Measurements from ENCODE around the gene HFE.

HFE gene

DNA sequence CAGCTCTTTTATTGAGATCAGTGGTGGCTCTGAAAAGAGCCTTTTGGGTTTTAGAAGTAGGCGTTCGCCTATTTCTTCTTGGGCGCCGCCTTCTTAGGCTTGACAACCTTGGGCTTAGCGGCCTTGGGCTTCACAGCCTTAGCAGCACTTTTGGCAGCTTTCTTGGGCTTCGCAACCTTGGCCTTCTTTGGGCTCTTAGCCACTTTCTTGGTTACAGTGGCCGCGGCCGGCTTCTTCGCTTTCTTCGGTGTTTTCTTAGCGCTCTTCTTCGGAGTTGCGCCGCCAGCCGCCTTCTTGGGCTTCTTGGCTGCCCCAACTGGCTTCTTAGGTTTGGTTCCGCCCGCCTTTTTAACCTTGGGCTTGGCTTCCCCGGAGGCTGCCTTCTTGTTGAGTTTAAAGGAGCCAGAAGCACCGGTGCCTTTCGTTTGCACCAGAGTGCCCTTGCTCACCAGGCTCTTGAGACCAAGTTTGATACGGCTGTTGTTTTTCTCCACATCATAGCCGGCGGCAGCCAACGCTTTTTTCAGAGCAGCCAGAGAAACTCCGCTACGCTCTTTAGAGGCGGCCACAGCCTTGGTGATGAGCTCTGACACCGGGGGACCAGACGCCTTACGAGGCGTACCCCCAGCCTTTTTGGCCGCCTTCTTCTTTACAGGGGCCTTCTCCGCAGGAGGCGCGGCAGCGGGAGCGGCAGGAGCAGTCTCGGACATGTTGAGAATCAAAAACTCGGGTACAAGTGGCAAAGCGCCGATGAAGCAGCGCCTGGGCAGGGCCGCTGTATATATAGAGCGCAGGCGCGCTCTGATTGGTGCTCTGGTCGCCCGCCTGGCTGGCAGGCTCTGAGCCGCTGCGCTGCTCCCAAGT lies 31.3 kb upstream of the HFE start:
- TF ChIP-seq GATA2 (IDR thresholded peaks at IDR 0.05; ENCODE audit: low read depth, low read length) (no peak), GATA3 (IDR thresholded peaks at IDR 0.05; ENCODE audit: low read depth, low read length) (no peak)

DNA sequence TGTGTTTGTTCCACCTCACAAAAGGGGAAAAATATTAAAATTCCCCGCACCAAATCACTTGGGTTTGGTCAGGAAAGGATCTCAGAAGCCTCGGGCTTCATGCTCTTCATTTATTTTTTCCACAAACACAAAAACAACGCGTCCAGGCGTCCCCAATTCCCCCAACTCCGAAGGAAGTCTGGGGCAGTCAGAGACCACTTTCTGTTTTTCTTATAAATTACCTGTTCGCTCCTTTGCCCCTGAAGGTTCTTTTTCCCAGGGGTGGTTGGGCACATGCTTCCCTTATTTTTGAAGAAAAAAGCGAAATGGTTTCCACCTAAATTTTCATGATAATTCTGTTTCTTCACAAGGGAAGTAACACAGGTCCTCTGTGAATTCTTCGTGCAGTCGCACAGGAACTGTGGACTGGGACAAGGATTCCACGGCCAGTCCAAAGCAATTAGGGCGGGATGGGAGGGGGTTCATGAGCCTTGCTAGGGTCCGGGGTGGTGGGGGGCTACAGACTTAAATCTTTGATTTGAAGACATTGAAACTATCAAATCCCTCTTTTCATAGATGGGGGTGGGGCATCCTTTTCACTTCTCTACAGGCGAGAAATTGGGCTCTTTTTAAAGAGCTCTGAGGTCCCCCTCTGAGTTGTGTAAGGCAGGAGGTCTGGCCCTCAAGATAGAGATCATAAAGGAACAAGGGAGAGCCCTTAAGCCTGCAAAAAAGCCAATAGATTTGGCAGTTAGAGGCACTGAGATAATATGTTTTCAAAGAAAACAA lies 30.5 kb upstream of the HFE start:
- TF ChIP-seq GATA2 (IDR thresholded peaks at IDR 0.05; ENCODE audit: low read depth, low read length) (no peak; the same call in 1 of the 2 replicates), GATA3 (IDR thresholded peaks at IDR 0.05; ENCODE audit: low read depth, low read length) (no peak)

DNA sequence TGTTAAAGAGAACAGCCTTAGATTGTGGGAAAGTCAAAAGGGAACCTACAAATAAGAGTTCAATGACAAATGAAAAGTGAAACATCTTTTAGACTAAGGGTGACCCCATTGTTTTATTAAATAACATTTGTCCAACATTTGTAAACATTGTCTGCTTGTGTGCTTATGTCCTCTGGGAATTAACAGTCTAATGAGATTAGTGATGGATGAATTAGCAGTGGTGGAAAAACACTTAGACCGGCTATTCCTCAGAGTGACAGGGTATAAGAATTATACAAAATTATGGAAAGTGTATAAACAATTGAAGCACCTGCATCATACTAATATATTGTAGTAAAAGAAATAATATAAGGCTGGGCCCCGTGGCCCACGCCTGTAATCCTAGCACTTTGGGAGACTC lies 29.3 kb upstream of the HFE start:
- TF ChIP-seq GATA3 (IDR thresholded peaks at IDR 0.05; ENCODE audit: low read depth, low read length): no peak

DNA sequence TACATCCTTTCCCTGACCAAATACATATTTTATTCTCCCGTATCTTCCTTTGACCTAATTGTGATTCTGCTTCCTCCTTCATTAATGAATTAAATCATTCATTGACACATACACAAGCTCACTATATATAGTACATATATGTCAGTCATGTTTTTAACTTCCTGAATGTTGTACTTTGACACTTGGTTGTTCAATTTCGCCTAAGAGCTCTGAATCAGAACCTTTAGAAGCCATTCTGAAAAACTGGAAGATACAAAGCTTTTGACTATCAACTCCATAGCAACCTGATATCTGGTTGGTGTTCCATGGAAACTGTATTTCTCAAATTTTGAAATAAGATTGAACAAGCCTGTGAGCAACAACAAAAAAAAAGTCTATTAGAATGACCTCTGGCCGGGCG lies 27.3 kb upstream of the HFE start:
- TF ChIP-seq GATA3 (IDR thresholded peaks at IDR 0.05; ENCODE audit: low read depth, low read length) (no peak), GATA2 (IDR thresholded peaks at IDR 0.05; ENCODE audit: low read depth, low read length) (no peak)

DNA sequence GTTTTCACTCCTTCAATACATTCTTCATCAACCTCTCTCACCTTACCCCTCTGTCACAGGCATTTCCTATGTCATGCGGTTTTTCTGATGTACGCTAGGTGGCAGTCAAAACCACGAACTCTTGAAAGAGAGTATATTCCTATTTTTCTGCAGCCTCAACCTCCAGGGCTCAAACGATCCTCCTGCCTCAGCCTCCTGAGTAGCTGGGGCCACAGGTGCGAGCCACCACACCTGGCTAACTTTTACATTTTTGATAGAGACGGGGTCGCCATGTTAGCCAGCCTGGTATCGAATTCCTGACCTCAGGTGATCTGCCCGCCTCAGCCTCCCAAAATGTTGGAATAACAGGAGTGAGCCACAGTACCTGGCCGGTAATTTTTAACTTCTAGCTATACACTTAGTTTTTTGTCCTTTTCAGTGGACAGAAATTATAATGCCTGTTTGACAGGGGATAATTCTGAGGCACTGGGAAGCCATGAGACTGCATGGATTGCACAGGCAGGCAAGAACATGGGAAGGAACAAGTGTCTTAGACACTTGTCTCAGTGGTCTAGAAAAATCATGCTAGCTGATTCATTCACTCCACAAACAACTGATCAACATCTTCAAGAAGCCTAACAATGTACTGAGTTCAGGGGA lies 22.5 kb upstream of the HFE start:
- TF ChIP-seq GATA2 (IDR thresholded peaks at IDR 0.05; ENCODE audit: low read depth, low read length): no peak
- TF ChIP-seq GATA3 (IDR thresholded peaks at IDR 0.05; ENCODE audit: low read depth, low read length): no peak

DNA sequence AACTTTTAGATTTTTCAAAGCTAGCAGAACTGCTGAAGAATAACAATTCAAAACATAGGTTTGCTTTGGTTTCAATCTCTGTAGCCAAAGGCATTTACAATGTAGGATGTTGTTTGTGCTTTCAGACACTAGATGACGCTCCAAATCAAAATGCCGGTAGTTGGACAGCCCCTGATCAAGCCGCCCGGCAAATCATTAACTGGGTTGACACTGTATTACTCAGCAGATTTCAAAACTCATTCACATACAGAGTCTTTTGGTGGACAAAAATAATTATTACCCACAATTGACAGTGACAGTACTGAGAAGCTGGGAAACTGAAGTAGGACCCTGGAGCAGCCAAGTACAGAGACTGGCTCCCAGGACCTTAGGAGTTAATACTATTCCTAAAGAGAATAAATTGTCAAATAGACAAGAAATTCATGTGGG lies 21.3 kb upstream of the HFE start:
- TF ChIP-seq GATA2 (IDR thresholded peaks at IDR 0.05; ENCODE audit: low read depth, low read length): no peak
- no peak for TF ChIP-seq GATA3 (IDR thresholded peaks at IDR 0.05; ENCODE audit: low read depth, low read length)

DNA sequence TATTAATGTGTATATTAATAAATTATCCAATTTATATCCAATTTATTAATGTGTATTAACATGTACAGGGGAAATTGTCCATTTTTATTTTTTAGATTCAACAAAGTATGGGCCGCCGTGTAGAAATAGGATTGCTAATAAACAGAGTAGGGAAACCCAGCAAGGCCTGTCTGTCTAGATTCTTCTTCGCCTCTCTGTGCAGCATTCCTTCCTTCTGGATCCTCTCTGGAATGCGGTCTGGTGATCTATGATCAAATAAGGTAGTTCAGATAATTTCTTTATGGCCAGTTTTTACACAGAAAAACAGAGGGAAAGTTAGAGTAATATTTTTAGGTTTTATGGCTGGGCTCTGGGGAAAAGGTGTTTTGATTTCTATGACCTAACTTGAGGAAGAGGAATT lies 19.9 kb upstream of the HFE start:
- no peak for TF ChIP-seq GATA2 (IDR thresholded peaks at IDR 0.05; ENCODE audit: low read depth, low read length)
- TF ChIP-seq GATA3 (IDR thresholded peaks at IDR 0.05; ENCODE audit: low read depth, low read length): no peak

DNA sequence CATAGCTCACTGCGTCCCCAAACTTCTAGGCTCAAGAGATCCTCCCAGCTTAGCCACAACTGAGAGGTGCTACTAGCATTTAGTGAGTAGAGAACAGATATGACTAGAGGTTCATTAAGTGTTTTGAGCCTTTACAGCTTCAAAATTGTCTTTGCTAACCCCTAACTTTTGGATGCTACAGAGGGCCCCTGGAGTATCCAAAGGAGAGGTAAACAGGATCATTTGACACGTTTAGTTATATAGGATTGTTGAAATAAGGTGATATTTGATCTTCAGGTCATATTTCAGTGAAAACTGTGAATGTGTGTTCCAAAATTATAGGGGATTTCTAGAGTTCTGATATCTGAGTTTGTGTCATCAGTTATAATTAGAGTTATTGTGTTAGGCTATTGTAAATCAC lies 19.2 kb upstream of the HFE start:
- TF ChIP-seq GATA2 (IDR thresholded peaks at IDR 0.05; ENCODE audit: low read depth, low read length): no peak
- no peak for TF ChIP-seq GATA3 (IDR thresholded peaks at IDR 0.05; ENCODE audit: low read depth, low read length)

DNA sequence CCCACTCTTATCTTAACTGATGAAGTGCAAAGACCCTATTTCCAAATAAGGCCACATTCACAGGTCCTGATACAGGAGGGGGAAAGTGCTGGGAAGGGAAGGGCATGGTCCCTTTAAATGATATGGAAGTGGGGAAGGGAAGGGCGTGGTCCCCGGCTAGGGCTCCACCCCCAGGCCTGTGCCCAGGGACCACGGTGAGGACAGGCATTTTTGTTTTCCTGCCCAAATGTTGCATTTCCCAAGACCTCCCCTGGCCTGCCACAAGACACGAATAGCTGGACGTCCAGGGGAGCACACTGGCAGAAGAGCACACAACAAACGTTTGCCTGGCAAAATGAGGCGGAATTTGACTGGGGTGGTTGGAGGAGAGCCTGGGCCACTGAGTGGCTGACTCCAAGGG lies 16.1 kb upstream of the HFE start:
- TF ChIP-seq GATA3 (IDR thresholded peaks at IDR 0.05; ENCODE audit: low read depth, low read length) (no peak), GATA2 (IDR thresholded peaks at IDR 0.05; ENCODE audit: low read depth, low read length) (no peak)

DNA sequence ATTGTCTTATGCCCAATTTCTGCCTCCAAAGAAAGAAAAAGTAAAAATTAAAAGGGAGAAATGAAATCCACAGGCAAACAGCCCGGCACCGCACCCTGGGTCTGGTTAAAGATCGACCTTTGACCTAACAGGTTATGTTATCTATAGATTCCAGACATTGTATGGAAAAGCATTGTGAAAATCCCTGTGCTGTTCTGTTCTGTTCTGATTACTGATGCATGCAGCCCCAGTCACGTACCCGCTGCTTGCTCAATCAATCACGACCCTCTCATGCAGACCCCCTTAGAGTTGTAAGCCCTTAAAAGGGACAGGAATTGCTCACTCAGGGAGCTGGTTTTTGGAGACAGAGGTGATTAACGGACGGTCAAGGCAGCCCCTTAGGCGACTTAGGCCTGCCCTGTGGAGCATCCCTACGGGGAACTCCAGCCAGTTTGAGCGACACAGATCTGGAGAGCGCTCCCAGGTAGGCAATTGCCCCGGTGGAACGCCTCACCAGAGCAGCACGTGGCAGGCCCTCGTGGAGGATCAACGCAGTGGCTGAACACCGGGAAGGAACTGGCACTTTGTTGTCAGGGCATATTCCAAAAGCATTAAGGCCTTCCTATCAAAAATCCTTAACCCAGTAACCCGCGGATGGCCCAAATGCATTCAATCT lies 12.0 kb upstream of the HFE start:
- TF ChIP-seq GATA3 (IDR thresholded peaks at IDR 0.05; ENCODE audit: low read depth, low read length): no peak
- TF ChIP-seq GATA2 (IDR thresholded peaks at IDR 0.05; ENCODE audit: low read depth, low read length): no peak

DNA sequence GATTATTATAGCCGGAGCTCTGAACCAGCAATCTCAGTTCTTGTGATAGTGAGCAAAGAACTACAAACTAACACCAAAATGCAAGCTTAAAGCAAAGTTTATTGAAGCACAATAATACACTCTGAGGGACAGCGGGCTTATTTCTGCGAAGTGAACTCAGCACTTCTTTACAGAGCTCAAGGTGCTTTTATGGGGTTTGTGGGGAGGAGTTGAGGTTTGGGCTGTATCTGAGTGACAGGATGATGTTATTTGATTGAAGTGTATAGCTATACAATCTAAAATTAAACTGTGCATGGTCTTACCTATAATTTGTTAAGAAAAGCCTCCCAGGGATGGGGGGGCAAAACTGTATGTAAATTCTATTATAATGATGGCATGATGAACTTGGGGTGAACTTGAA lies 1.0 kb upstream of the HFE start:
- TF ChIP-seq GATA2 (IDR thresholded peaks at IDR 0.05; ENCODE audit: low read depth, low read length) (no peak), GATA3 (IDR thresholded peaks at IDR 0.05; ENCODE audit: low read depth, low read length) (no peak)

DNA sequence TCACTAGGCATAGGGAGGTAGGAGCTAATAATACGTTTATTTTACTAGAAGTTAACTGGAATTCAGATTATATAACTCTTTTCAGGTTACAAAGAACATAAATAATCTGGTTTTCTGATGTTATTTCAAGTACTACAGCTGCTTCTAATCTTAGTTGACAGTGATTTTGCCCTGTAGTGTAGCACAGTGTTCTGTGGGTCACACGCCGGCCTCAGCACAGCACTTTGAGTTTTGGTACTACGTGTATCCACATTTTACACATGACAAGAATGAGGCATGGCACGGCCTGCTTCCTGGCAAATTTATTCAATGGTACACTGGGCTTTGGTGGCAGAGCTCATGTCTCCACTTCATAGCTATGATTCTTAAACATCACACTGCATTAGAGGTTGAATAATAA lies 1.1 kb downstream of the HFE start:
- no peak for TF ChIP-seq GATA3 (IDR thresholded peaks at IDR 0.05; ENCODE audit: low read depth, low read length)
- no peak for TF ChIP-seq GATA2 (IDR thresholded peaks at IDR 0.05; ENCODE audit: low read depth, low read length)

DNA sequence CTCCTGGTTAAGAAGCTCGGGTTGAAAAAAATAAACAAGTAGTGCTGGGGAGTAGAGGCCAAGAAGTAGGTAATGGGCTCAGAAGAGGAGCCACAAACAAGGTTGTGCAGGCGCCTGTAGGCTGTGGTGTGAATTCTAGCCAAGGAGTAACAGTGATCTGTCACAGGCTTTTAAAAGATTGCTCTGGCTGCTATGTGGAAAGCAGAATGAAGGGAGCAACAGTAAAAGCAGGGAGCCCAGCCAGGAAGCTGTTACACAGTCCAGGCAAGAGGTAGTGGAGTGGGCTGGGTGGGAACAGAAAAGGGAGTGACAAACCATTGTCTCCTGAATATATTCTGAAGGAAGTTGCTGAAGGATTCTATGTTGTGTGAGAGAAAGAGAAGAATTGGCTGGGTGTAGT lies 2.0 kb downstream of the HFE start:
- TF ChIP-seq GATA2 (IDR thresholded peaks at IDR 0.05; ENCODE audit: low read depth, low read length): no peak
- no peak for TF ChIP-seq GATA3 (IDR thresholded peaks at IDR 0.05; ENCODE audit: low read depth, low read length)

DNA sequence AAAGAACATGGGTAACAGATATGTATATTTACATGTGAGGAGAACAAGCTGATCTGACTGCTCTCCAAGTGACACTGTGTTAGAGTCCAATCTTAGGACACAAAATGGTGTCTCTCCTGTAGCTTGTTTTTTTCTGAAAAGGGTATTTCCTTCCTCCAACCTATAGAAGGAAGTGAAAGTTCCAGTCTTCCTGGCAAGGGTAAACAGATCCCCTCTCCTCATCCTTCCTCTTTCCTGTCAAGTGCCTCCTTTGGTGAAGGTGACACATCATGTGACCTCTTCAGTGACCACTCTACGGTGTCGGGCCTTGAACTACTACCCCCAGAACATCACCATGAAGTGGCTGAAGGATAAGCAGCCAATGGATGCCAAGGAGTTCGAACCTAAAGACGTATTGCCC lies 5.2 kb downstream of the HFE start:
- TF ChIP-seq GATA2 (IDR thresholded peaks at IDR 0.05; ENCODE audit: low read depth, low read length): no peak

All from SH-SY5Y (cell line).